ENCODE data around the gene UBE2S. TPM values are rescaled to one million over a fixed set of nuclear protein-coding genes. Genes with fewer than 3 reads are reported as not detected.
A peak's percentile ranks its signal among the peaks of the same experiment; 100 is the strongest.

The UBE2S gene
- total and polyA plus RNA-seq, 2 donors (not counting 1 experiment from before 2014, with no cell fraction given): 20.6 to 72.7 TPM

DNA sequence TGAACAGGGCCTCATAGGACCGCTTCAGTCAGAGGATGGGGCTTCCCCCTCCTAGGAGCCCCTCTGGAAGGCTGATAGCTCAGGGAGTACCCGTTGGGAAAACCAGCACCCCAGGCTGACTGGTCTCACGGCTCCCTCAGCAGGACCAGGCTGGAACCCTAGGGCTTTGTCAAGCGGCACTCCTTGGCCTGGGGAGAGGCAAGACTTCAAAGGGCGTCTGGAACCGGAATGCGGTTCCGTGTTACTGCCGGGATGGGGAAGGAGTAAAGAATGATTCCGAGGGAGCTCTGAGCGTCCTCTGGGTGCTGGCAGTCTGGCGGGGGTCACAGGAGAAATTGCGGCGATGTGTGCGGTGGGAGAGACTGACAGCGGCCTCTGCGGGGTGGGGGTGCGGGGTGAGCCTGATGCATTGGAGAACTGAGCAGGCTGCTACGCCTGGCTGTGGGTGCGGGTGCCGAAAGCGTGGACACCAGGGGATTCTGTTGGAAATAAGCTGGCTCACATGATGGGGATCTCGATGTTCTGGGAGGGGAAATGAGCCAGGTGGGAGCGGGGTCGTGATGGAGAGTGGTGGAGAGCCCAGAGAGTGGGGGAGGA, 54.9 kb downstream of the UBE2S start:
- WGBS (ENCODE audit: insufficient coverage): 76% methylated on average over 25 of the region's 25 CpGs
- Histone ChIP-seq H4K20me1 (ENCODE audit: control insufficient read depth, insufficient read depth, low read length, poor library complexity, severe bottlenecking) (no peaks in the 10 kb centered on the region), H3K27ac (ENCODE audit: low read length in 2 of 2) (no peak overlapping the region), H2AFZ (ENCODE audit: insufficient read depth, low read depth, low read length, poor library complexity, severe bottlenecking) (no peak overlapping the region), H3K9me3 (ENCODE audit: control extremely low read depth in 1 of 3, control insufficient read depth in 2 of 3, insufficient read depth in 1 of 3, low read length in 2 of 3) (peaks cover 0 to 18% (median 0%) of the 10 kb centered on the region in 3 donors), H3K79me2 (ENCODE audit: control insufficient read depth, insufficient read depth, low read length) (no peaks in the 10 kb centered on the region), H3K27me3 (replicated peaks in 1 of 4; ENCODE audit: control extremely low read depth in 1 of 4, control insufficient read depth in 3 of 4, insufficient read depth in 4 of 4, low read length in 3 of 4) (peaks cover 0 to 60% (median 24%) of the 10 kb centered on the region in 4 experiments), H3K36me3 (replicated peaks in 1 of 2; ENCODE audit: control extremely low read depth in 1 of 2, control insufficient read depth in 1 of 2, extremely low read depth in 1 of 2, insufficient read depth in 2 of 2, low read length in 1 of 2) (no peaks in the 10 kb centered on the region), H3K4me1 (ENCODE audit: control insufficient read depth in 2 of 2, insufficient read depth in 2 of 2, low read length in 2 of 2) (peaks cover 23 to 29% of the 10 kb centered on the region in 2 donors), H3K9ac (ENCODE audit: low read length) (no peak overlapping the region), H3K4me2 (replicated peaks; ENCODE audit: low read depth, low read length, poor library complexity, severe bottlenecking) (peak overlapping the region; percentile 79), H3K4me3 (ENCODE audit: control extremely low read depth in 1 of 5, extremely low read depth in 1 of 5, insufficient read depth in 1 of 5, low read depth in 2 of 5, low read length in 4 of 5) (no peak overlapping the region)
- H3K27ac Mint-ChIP-seq: no peak overlapping the region
- TF ChIP-seq EZH2 (IDR thresholded peaks at IDR 0.05; ENCODE audit: borderline replicate concordance, insufficient read depth, low read depth, low read length, poor library complexity, severe bottlenecking): no peak
- TF ChIP-seq, protein P1, sequence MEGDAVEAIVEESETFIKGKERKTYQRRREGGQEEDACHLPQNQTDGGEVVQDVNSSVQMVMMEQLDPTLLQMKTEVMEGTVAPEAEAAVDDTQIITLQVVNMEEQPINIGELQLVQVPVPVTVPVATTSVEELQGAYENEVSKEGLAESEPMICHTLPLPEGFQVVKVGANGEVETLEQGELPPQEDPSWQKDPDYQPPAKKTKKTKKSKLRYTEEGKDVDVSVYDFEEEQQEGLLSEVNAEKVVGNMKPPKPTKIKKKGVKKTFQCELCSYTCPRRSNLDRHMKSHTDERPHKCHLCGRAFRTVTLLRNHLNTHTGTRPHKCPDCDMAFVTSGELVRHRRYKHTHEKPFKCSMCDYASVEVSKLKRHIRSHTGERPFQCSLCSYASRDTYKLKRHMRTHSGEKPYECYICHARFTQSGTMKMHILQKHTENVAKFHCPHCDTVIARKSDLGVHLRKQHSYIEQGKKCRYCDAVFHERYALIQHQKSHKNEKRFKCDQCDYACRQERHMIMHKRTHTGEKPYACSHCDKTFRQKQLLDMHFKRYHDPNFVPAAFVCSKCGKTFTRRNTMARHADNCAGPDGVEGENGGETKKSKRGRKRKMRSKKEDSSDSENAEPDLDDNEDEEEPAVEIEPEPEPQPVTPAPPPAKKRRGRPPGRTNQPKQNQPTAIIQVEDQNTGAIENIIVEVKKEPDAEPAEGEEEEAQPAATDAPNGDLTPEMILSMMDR (IDR thresholded peaks at IDR 0.05): no peak
- no peaks in the 10 kb centered on the region for H3K9me3 Mint-ChIP-seq (ENCODE audit: insufficient read depth)
- POLR2A ChIA-PET: no interaction called here
- ATAC-seq (ENCODE audit: low read depth): no peak
- intact Hi-C loops (cut with micrococcal nuclease): no loop called here
- CTCF ChIA-PET: no interaction called here
- DNase-seq: no peak
- H3K4me3 Mint-ChIP-seq: peak overlapping the region; percentile 82
- H3K27me3 Mint-ChIP-seq: peaks cover 44% of the 10 kb centered on the region
- H3K4me1 Mint-ChIP-seq: peaks cover 23% of the 10 kb centered on the region

- H3K79me2 ChIP-seq (ENCODE audit: control insufficient read depth, insufficient read depth, low read length): no peaks in the 10 kb centered on the region
- TF ChIP-seq, protein P1 (IDR thresholded peaks at IDR 0.05): no peak
- no peak for TF ChIP-seq EZH2 (IDR thresholded peaks at IDR 0.05; ENCODE audit: borderline replicate concordance, insufficient read depth, low read depth, low read length, poor library complexity, severe bottlenecking)
- H3K4me3 Mint-ChIP-seq: peak overlapping the region; percentile 82
- POLR2A ChIA-PET: no interaction called here
- ATAC-seq (ENCODE audit: low read depth): no peak
- H3K27me3 ChIP-seq (replicated peaks in 1 of 4; ENCODE audit: control extremely low read depth in 1 of 4, control insufficient read depth in 3 of 4, insufficient read depth in 4 of 4, low read length in 3 of 4): peaks cover 0 to 55% (median 23%) of the 10 kb centered on the region in 4 experiments
- no peak overlapping the region for H3K4me2 ChIP-seq (replicated peaks; ENCODE audit: low read depth, low read length, poor library complexity, severe bottlenecking)
- no peak for DNase-seq
- no peaks in the 10 kb centered on the region for H3K9me3 Mint-ChIP-seq (ENCODE audit: insufficient read depth)
- H4K20me1 ChIP-seq (ENCODE audit: control insufficient read depth, insufficient read depth, low read length, poor library complexity, severe bottlenecking): no peaks in the 10 kb centered on the region
- H3K27ac Mint-ChIP-seq: no peak overlapping the region
- intact Hi-C loops (cut with micrococcal nuclease): no loop called here
- H3K36me3 ChIP-seq (replicated peaks in 1 of 2; ENCODE audit: control extremely low read depth in 1 of 2, control insufficient read depth in 1 of 2, extremely low read depth in 1 of 2, insufficient read depth in 2 of 2, low read length in 1 of 2): no peaks in the 10 kb centered on the region
- WGBS (ENCODE audit: insufficient coverage): 62% methylated on average over 2 of the region's 6 CpGs
- peaks cover 23% of the 10 kb centered on the region for H3K4me1 Mint-ChIP-seq
- peaks cover 38% of the 10 kb centered on the region for H3K27me3 Mint-ChIP-seq
- H3K4me3 ChIP-seq (ENCODE audit: control extremely low read depth in 1 of 5, extremely low read depth in 1 of 5, insufficient read depth in 1 of 5, low read depth in 2 of 5, low read length in 4 of 5): no peak overlapping the region
- no peak overlapping the region for H3K27ac ChIP-seq (ENCODE audit: low read length in 2 of 2)
- CTCF ChIA-PET: no interaction called here
- peaks cover 23 to 29% of the 10 kb centered on the region in 2 donors for H3K4me1 ChIP-seq (ENCODE audit: control insufficient read depth in 2 of 2, insufficient read depth in 2 of 2, low read length in 2 of 2)
- H3K9me3 ChIP-seq (ENCODE audit: control extremely low read depth in 1 of 3, control insufficient read depth in 2 of 3, insufficient read depth in 1 of 3, low read length in 2 of 3): peaks cover 0 to 18% (median 0%) of the 10 kb centered on the region in 3 donors
- H2AFZ ChIP-seq (ENCODE audit: insufficient read depth, low read depth, low read length, poor library complexity, severe bottlenecking): no peak overlapping the region
- no peak overlapping the region for H3K9ac ChIP-seq (ENCODE audit: low read length)
Observed at GRCh38 chr19:55352040-55352439, 55.5 kb downstream of the UBE2S start.
